Measurements from ENCODE around the gene ITGAX. TPM values are rescaled to one million over a fixed set of nuclear protein-coding genes. Genes with fewer than 3 reads are reported as not detected.
"Not testable (repeated sequence)": the region's sequence is repeated elsewhere in the genome, so short reads cannot be mapped to it uniquely, and the experiment has no call there.

ITGAX gene
- total and polyA plus RNA-seq, 2 of the 8 experiments (the other 6 are each of a cell fraction or from before 2014, with no cell fraction given) = 0.30 TPM; not detected in 1

- TF ChIP-seq RNF2 (IDR thresholded peaks at IDR 0.05; ENCODE audit: borderline replicate concordance, low read depth, low read length, missing control alignments, poor library complexity, severe bottlenecking) (no peak), HDAC6 (IDR thresholded peaks at IDR 0.05; ENCODE audit: low read depth, low read length) (no peak), BCL11A (IDR thresholded peaks at IDR 0.05; ENCODE audit: low read depth in 2 of 2, low read length in 2 of 2) (no peak), CREB1 (IDR thresholded peaks at IDR 0.05) (no peak)
- TF ChIP-seq, protein P1, sequence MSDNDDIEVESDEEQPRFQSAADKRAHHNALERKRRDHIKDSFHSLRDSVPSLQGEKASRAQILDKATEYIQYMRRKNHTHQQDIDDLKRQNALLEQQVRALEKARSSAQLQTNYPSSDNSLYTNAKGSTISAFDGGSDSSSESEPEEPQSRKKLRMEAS (IDR thresholded peaks at IDR 0.05) = no peak
Measured at GRCh38 chr16:31305219-31305618, 49.8 kb upstream of the ITGAX start (continued).

DNA sequence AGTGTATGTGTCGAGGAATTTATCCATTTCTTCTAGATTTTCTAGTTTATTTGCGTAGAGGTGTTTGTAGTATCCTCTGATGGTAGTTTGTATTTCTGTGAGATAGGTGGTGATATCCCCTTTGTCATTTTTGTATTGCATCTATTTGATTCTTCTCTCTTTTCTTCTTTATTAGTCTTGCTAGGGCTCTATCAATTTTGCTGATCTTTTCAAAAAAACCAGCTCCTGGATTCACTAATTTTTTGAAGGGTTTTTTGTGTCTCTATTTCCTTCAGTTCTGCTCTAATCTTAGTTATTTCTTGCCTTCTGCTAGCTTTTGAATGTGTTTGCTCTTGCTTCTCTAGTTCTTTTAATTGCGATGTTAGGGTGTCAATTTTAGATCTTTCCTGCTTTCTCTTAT is 46.6 kb upstream of the ITGAX start:
- FAIRE-seq = not testable (repeated sequence)

More for the DNA sequence above, 46.6 kb upstream of the ITGAX start:
- POLR2A ChIA-PET (ENCODE audit: partially characterized antibody); H3K79me1 ChIP-seq (ENCODE audit: low read depth, low read length); H2BK15ac ChIP-seq (ENCODE audit: low read length); H3K23ac ChIP-seq (ENCODE audit: insufficient read length); H3K36me3 ChIP-seq (ENCODE audit: control insufficient read depth in 2 of 4, insufficient read depth in 4 of 4, low read length in 3 of 4); H4K20me1 ChIP-seq (replicated peaks in 1 of 2; ENCODE audit: control insufficient read depth in 1 of 2, insufficient read depth in 2 of 2, low read length in 2 of 2); H3K27ac ChIP-seq (ENCODE audit: low read depth, low read length); H3K4me1 ChIP-seq (replicated peaks in 1 of 4; ENCODE audit: control insufficient read depth in 3 of 4, insufficient read depth in 4 of 4, low read length in 3 of 4); CTCF ChIA-PET (ENCODE audit: partially characterized antibody); H3K18ac ChIP-seq (ENCODE audit: extremely low read depth, low read length); H2AK5ac ChIP-seq (ENCODE audit: low read depth, low read length); H4K8ac ChIP-seq (ENCODE audit: extremely low read depth, insufficient read depth, low read length); H4K91ac ChIP-seq (replicated peaks; ENCODE audit: insufficient read length, low read length); H2BK120ac ChIP-seq (replicated peaks; ENCODE audit: low read depth, low read length); H4K5ac ChIP-seq (ENCODE audit: insufficient read length, low read depth, low read length); H2BK5ac ChIP-seq (ENCODE audit: low read depth, low read length); H3K4me3 ChIP-seq (ENCODE audit: extremely low read depth in 1 of 4, insufficient read depth in 2 of 4, low read depth in 3 of 4, low read length in 4 of 4); H3K23me2 ChIP-seq (ENCODE audit: low read depth, low read length); H2BK20ac ChIP-seq (ENCODE audit: low read length); H3K14ac ChIP-seq (ENCODE audit: insufficient read length); DNase-seq (ENCODE audit: low read depth in 1 of 2, low spot score in 2 of 2); H2AFZ ChIP-seq (ENCODE audit: low read length); H3K4me2 ChIP-seq (ENCODE audit: insufficient read depth in 1 of 2, low read depth in 2 of 2, low read length in 2 of 2); H3K79me2 ChIP-seq (ENCODE audit: control insufficient read depth in 1 of 2, insufficient read depth in 2 of 2, low read length in 2 of 2); H3K9ac ChIP-seq (replicated peaks in 1 of 4; ENCODE audit: extremely low read depth in 1 of 4, low read depth in 3 of 4, low read length in 3 of 4); H3K4ac ChIP-seq (replicated peaks; ENCODE audit: insufficient read length, low read depth, low read length); H3K9me3 ChIP-seq (ENCODE audit: insufficient read depth in 2 of 2, low read depth in 1 of 2, low read length in 1 of 2); H3K27me3 ChIP-seq (replicated peaks in 1 of 4; ENCODE audit: control insufficient read depth in 3 of 4, extremely low read depth in 1 of 4, insufficient read depth in 3 of 4, low read length in 3 of 4); H3K56ac ChIP-seq (replicated peaks; ENCODE audit: insufficient read length, low read depth, low read length); H2BK12ac ChIP-seq (ENCODE audit: low read depth, low read length): not testable (repeated sequence)
- WGBS, 2 experiments (ENCODE audit: extremely low coverage in 1 of 2, insufficient coverage in 1 of 2, insufficient read length in 1 of 2, insufficient replicate concordance in 2 of 2, low coverage in 1 of 2, low lambda C conversion rate in 2 of 2, missing lambda C conversion rate in 1 of 2) = 83% methylated on average over 3 of the region's 3 CpGs; no CpG with 5 or more reads in 1 of the 2 experiments

Measured in H1 (cell line).